ENCODE data around the gene C7.
"Not testable (repeated sequence)": the region's sequence is repeated elsewhere in the genome, so short reads cannot be mapped to it uniquely, and the experiment has no call there.

Gene C7

GRCh38 chr5:40895440-40896425 is 13.6 kb upstream of the C7 start:
- not testable (repeated sequence) for H2AFZ ChIP-seq (ENCODE audit: low read depth, low read length)

GRCh38 chr5:40904205-40904993 is 4.9 kb upstream of the C7 start:
- Histone ChIP-seq H3K27ac (ENCODE audit: low read length) (no peak overlapping the region), H3K4me3 (ENCODE audit: low read length) (no peak overlapping the region), H3K79me2 (ENCODE audit: low read length) (no peaks in the 10 kb centered on the region), H3K9me3 (ENCODE audit: insufficient read depth, low read length) (no peaks in the 10 kb centered on the region), H3K4me2 (ENCODE audit: low read length) (peak overlapping the region; percentile 49), H2AFZ (ENCODE audit: low read depth, low read length) (no peak overlapping the region), H4K20me1 (ENCODE audit: insufficient read depth, low read length) (no peaks in the 10 kb centered on the region), H3K9ac (ENCODE audit: low read length) (no peak overlapping the region), H3K27me3 (ENCODE audit: low read depth, low read length) (no peaks in the 10 kb centered on the region), H3K4me1 (ENCODE audit: low read length) (peaks cover 9% of the 10 kb centered on the region), H3K36me3 (replicated peaks; ENCODE audit: low read depth, low read length) (no peaks in the 10 kb centered on the region)
- TF ChIP-seq EZH2phosphoT487 (IDR thresholded peaks at IDR 0.05; ENCODE audit: low read depth) (no peak), CTCF (IDR thresholded peaks at IDR 0.05; ENCODE audit: low read depth, low read length) (peak; percentile 89)

More at GRCh38 chr5:40895440-40896425, 13.6 kb upstream of the C7 start:
- H3K4me1 ChIP-seq (ENCODE audit: low read length); H3K27ac ChIP-seq (ENCODE audit: low read length); H3K27me3 ChIP-seq (ENCODE audit: low read depth, low read length); H3K9me3 ChIP-seq (ENCODE audit: insufficient read depth, low read length); H3K4me2 ChIP-seq (ENCODE audit: low read length); H4K20me1 ChIP-seq (ENCODE audit: insufficient read depth, low read length); H3K4me3 ChIP-seq (ENCODE audit: low read length); H3K79me2 ChIP-seq (ENCODE audit: low read length); H3K9ac ChIP-seq (ENCODE audit: low read length); H3K36me3 ChIP-seq (replicated peaks; ENCODE audit: low read depth, low read length): not testable (repeated sequence)

- H3K36me3 ChIP-seq (replicated peaks; ENCODE audit: low read depth, low read length) = no peaks in the 10 kb centered on the region
- no peak overlapping the region for H3K27ac ChIP-seq (ENCODE audit: low read length)
- no peak overlapping the region for H3K4me3 ChIP-seq (ENCODE audit: low read length)
- H3K4me1 ChIP-seq (ENCODE audit: low read length) = peaks cover 9% of the 10 kb centered on the region
- peak overlapping the region; percentile 49 for H3K4me2 ChIP-seq (ENCODE audit: low read length)
- no peaks in the 10 kb centered on the region for H3K27me3 ChIP-seq (ENCODE audit: low read depth, low read length)
- no peaks in the 10 kb centered on the region for H3K79me2 ChIP-seq (ENCODE audit: low read length)
- TF ChIP-seq EZH2phosphoT487 (IDR thresholded peaks at IDR 0.05; ENCODE audit: low read depth) (no peak), CTCF (IDR thresholded peaks at IDR 0.05; ENCODE audit: low read depth, low read length) (no peak)
- H2AFZ ChIP-seq (ENCODE audit: low read depth, low read length) = no peak overlapping the region
- H3K9ac ChIP-seq (ENCODE audit: low read length) = no peak overlapping the region
- H4K20me1 ChIP-seq (ENCODE audit: insufficient read depth, low read length) = no peaks in the 10 kb centered on the region
- H3K9me3 ChIP-seq (ENCODE audit: insufficient read depth, low read length) = no peaks in the 10 kb centered on the region
Measured at GRCh38 chr5:40904994-40905306, 4.3 kb upstream of the C7 start.

GRCh38 chr5:40906351-40906751 is 2.9 kb upstream of the C7 start:
- Histone ChIP-seq H2AFZ (ENCODE audit: low read depth, low read length) (no peak overlapping the region), H3K4me1 (ENCODE audit: low read length) (peaks cover 9% of the 10 kb centered on the region), H3K4me3 (ENCODE audit: low read length) (no peak overlapping the region), H3K9ac (ENCODE audit: low read length) (no peak overlapping the region), H3K27me3 (ENCODE audit: low read depth, low read length) (no peaks in the 10 kb centered on the region), H3K9me3 (ENCODE audit: insufficient read depth, low read length) (no peaks in the 10 kb centered on the region), H3K4me2 (ENCODE audit: low read length) (no peak overlapping the region), H3K79me2 (ENCODE audit: low read length) (no peaks in the 10 kb centered on the region), H3K27ac (ENCODE audit: low read length) (no peak overlapping the region), H4K20me1 (ENCODE audit: insufficient read depth, low read length) (no peaks in the 10 kb centered on the region), H3K36me3 (replicated peaks; ENCODE audit: low read depth, low read length) (no peaks in the 10 kb centered on the region)
- TF ChIP-seq EZH2phosphoT487 (IDR thresholded peaks at IDR 0.05; ENCODE audit: low read depth) = no peak
- no peak for TF ChIP-seq CTCF (IDR thresholded peaks at IDR 0.05; ENCODE audit: low read depth, low read length)
